ENCODE data around the gene SYNE1. TPM values are rescaled to one million over a fixed set of nuclear protein-coding genes. Genes with fewer than 3 reads are reported as not detected.
"Not testable (repeated sequence)": the region's sequence is repeated elsewhere in the genome, so short reads cannot be mapped to it uniquely, and the experiment has no call there.

Gene SYNE1
- total RNA-seq, 2 donors from 2014 or later, result 15.8 to 30.1 TPM

DNA sequence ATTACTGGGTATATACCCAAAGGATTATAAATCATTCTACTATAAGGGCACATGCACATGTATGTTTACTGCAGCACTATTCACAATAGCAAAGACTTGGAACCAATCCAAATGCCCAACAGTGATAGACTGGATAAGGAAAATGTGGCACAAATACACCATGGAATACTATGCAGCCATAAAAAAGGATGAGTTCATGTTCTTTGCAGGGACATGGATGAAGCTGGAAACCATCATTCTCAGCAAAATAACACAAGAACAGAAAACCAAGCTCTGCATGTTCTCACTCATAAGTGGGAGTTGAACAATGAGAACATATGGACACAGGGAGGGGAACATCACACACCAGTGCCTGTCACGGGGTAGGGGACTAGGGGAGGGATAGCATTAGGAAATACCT, 123.0 kb downstream of the SYNE1 start:
- intact Hi-C loops (cut with DNase I, micrococcal nuclease); DNase-seq; ATAC-seq: not testable (repeated sequence)

DNA sequence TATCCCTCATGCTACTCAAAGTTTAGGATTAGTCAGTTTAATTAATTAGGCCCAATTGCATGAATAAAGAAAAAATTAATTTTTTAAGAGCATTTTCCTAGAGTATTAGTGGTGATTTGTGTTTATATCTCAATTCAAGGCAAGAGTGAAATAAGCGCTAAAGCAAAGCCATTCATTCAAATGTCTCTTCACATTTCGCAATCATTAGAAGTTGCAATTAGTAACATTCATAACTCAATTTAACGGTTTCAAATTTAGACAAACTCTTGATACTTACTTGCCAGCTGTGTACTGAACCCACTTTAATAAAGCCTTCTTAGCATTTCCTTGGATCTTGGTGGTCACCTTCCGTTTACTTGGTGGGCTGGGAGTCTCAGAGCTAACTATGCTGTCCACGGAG, 127.2 kb downstream of the SYNE1 start:
- intact Hi-C loops (cut with DNase I, micrococcal nuclease), result no loop called here
- DNase-seq (no peak), ATAC-seq (no peak)

DNA sequence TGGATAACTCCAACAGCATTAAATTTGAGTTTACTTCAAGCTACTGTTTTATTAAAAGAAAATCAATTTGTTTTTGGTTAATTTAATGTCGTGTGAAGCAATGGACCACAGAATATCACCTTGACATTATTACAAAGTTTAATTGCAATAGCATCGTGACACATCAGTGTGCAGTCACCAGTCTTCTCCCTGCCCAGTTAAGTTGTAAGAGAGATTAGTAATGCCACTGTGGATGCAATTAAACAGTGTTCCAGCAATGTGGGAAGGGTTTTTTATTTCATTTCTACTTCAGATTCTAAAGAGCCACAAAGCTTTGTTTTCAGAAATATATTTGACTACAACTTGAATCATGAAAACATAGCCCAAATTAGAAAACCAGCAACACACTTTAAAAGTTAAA, 128.7 kb downstream of the SYNE1 start:
- intact Hi-C loops (cut with DNase I, micrococcal nuclease), result no loop called here
- no peak for DNase-seq

DNA sequence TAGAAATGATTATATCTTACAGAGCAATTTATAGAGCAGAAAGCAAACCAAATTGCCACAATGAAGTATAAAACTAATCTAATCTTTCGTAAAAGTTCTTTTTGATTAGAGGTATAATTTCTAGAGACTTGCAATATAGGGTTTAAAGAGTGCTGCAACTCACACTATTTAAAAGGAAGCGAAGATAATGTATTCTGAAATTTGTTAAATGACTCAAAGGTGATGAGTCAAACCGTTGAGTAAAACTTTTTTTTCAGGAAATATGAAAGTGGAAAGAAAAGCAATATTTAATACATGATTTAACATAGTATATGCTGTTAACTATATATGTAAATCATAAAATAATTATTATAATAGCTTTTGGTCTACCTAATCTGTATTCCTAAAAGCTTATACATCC, 133.6 kb downstream of the SYNE1 start:
- no peak for DNase-seq
- intact Hi-C loops (cut with DNase I, micrococcal nuclease), result no loop called here
- ATAC-seq, result no peak

More for the DNA sequence above, 128.7 kb downstream of the SYNE1 start:
- ATAC-seq, result no peak

DNA sequence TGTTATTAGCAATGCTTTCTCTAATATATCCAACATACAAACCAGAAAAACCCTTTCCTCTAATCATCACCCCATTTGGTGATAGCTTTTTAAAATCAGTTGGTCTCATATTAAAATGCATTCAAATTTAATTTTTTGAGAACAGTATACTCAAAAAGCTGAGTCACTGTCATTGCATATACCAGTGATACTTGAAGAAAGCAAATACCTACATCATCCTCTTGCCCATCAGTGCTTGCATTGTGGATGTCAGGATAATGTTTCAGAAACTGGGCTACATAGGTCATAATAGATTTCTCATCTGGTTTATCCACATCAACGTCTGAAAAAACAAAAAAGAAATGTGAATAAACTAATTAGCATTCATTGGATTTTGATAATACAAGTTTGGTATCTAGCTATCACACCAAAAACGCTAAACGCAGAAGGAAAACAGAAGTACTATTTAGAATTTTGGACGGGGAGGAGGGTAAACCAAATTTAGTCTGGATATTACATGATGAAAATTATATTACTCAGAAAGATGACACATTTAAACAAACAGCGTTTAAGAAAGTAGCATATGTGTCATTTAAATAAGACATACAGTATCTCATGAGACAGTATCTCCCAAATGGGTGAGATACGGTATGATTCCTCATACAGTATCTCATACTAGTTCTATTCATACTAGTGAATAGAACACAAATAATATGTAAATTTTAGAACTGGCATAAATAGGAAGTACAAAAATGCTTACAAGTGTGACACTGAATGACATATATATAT, 134.6 kb downstream of the SYNE1 start:
- DNase-seq, result no peak
- ATAC-seq, result no peak
- intact Hi-C loops (cut with DNase I, micrococcal nuclease), result no loop called here

DNA sequence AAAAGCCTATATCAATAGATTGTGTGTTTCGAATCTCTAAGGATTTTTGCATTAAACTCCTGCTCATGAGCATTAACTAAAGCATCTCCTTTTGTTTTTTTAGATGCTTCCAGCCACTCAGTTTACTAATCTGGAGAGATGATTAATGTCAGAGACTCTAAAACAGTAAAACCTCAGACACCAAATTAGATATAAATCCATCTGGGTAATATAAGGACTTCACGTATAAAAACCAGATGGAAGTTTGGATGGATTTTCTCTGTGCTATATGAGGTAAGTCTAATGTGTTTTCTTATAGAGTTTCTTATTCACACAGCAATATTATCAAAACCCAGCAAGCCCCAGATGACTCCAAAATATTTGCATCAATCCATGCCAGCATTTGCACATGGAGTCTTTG, 137.2 kb downstream of the SYNE1 start:
- intact Hi-C loops (cut with DNase I, micrococcal nuclease), result no loop called here
- DNase-seq (no peak), ATAC-seq (no peak)

DNA sequence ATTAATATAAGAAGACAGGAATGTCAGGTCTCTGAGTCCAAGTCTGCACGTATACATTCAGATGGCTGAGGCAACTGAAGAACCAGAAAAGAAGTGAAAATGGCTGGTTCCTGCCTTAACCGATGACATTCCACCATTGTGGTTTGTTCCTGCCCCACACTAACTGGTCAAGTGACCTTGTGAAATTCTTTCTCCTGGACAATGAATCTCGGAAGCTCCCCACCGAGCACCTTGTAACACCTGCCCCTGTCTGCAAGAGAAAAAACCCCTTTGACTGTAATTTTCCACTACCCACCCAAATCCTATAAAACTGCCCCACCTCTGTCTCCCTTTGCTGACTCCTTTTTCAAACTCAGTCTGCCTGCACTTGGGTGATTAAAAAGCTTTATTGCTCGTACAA, 140.4 kb downstream of the SYNE1 start:
- intact Hi-C loops (cut with DNase I, micrococcal nuclease), result no loop called here
- DNase-seq (no peak), ATAC-seq (no peak)

DNA sequence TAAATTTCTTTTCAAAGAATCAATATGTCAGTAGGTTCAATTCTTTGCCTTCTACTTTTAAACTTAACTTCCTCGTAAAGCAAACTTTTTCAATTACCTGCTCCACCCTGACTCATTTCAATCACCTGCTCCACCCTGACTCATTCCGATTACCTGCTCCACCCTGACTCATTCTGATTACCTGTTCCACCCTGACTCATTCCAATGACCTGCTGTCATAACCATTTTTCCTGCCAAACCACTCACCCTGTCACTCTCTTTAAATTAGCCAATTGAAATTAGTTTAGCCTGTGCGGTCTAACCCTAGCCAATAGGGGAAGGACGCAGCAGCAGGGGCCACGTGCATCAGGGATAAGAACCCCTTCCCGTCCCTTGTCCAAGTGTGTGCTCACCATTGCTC, 141.7 kb downstream of the SYNE1 start:
- intact Hi-C loops (cut with DNase I, micrococcal nuclease), result not testable (repeated sequence)

DNA sequence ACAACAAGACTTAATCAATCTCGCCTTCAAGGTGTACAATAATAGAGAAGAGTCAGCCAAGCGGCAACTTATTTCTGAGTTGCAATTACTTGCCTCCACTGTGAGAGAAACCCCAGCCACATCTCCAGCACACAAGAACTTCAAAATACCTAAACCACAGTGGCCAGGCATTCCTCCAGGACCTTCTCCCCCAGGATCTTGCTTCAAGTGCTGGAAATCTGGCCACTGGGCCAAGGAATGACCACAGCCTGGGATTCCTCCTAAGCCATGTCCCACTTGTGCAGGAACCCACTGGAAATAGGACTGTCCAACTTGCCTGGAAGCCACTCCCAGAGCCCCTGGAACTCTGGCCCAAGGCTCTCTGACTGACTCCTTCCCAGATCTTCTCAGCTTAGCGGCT, 144.9 kb downstream of the SYNE1 start:
- DNase-seq; ATAC-seq; intact Hi-C loops (cut with DNase I, micrococcal nuclease): not testable (repeated sequence)

More for the DNA sequence above, 141.7 kb downstream of the SYNE1 start:
- not testable (repeated sequence) for ATAC-seq, DNase-seq

DNA sequence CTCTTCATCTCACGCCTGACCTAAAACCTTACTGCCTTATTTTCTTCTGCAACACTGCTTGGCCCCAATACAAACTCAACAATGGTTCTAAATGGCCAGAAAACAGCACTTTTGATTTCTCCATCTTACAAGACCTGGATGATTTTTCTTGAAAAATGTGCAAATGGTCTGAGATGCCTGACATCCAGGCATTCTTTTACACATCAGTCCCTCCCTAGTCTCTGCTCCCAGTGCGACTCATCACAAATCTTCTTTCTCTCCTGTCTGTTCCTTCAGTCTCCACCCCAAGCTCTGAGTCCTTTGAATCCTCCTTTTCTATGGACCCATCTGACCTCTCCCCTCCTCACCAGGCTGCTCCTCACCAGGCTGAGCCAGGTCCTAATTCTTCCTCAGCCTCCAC, 145.7 kb downstream of the SYNE1 start:
- DNase-seq; intact Hi-C loops (cut with DNase I, micrococcal nuclease); ATAC-seq: not testable (repeated sequence)

DNA sequence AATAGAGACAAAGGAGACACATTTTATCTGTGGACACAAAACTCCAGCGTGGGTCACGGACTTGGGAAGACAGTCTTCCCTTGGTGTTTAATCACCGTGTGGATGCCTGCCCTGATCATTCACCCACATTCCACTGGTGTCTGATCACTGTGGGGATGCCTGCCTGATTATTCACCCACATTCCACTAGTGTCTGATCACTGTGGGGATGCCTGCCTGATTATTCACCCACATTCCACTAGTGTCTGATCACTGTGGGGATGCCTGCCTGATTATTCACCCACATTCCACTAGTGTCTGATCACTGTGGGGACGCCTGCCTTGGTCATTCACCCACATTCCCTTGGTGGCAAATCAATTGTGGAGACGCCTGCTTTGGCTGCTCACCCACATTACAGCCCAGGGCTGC, 146.2 kb downstream of the SYNE1 start:
- DNase-seq; ATAC-seq; intact Hi-C loops (cut with DNase I, micrococcal nuclease): not testable (repeated sequence)

DNA sequence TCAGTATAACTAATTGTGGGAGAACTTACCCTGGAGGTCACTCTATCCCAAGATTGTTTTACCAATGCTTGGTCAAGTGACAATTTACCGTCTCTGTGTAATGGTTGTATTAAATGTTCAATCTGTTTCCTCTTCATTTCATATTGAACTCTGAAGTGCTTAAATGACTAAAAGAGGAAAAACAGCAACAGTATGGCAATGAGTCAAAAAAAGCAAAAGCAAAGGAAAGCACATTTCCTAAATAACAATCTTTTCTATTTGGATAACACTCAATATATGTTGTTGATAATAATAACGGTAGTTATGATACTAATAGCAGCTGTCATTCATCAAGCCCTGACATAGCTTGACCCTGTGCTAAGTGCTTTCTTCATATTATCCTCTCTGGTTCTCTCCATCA, 152.4 kb downstream of the SYNE1 start:
- ATAC-seq, result no peak
- no peak for DNase-seq
- intact Hi-C loops (cut with DNase I, micrococcal nuclease), result no loop called here

DNA sequence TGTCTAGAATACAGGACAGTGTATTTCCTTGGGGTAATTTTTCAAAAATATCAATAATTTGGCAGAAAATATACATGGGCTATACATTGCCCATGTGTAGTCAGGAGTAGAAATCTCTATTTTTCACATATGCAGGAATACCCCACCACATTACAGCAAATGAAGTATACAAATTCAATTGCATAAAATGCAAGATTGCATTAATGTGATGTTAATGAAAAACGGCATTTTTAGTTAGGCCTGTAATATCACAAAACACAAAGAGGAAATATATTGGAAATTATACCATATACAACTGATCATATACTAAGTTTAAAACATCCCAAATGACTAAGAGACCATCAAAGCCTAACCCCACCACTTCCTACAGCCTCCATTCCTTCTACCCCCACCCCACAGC, 154.9 kb downstream of the SYNE1 start:
- ATAC-seq, result no peak
- DNase-seq, result no peak
- intact Hi-C loops (cut with DNase I, micrococcal nuclease), result no loop called here

DNA sequence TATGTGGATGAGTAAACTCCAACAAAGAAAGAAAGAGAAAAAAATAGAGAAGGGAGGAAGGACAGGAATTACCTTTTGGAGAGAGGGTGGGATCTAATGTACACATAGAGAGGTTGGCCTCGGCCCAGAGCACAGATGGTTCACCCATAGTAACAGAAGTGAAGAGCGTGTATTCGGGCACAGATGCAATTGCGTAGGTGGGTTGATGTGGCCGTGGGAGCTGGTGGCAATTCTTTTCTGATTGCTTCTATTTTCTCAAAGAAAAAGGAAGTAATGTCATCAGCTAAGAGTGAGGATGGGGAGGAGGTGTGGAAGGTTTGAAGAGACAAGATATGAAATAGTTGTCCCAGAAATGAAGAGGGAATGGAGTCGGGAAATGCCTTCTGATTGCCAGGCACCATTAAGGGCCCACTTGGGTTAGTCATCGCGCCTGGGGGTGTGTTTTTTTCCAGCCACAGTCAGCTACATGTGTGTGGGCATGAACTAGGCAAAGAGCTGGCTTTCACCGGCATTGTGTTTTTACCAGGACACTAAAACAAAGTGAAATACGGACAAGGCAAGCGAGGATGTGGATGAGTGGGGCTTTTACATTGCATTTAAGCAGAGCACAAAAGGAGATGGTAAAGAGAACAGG, 158.7 kb downstream of the SYNE1 start:
- no peak for ATAC-seq
- DNase-seq, result no peak
- intact Hi-C loops (cut with DNase I, micrococcal nuclease), result no loop called here

DNA sequence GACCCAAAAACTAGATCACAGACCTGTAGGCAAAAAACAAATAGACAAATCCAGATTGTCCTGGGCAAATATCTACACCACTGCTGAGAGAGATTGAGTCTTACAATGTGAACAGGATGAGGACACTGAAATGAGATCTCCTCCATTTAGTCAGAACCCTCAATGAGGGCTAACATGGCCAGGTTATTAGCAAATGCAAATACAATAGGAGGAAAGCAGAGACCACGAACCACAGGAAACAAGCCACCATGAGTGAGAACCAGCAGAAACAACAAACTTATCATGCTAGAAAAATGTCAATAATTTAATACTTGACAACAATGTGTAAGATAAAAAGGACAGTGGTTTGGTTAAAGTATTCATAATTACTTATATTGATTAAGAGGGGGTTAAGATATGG, 162.8 kb downstream of the SYNE1 start:
- ATAC-seq (no peak), DNase-seq (no peak)
- intact Hi-C loops (cut with DNase I, micrococcal nuclease), result no loop called here

DNA sequence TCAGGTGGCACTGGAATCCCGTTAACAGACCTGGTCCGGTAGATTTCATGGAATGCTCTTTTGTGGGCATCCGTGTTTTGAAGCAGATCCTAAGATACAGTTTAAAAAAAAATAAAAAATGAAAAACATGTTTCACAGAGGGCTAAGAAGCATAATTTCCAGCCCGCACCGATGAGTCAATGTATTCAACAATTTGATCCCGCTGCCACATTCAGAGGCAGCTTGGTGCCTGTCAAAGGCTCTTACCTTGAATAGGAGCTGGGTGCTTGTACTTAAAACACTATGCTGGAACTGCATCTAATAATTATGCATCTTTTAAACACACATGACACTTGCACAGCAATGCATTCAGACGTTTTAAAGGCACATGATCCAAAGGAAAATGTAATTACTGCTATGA, 164.8 kb downstream of the SYNE1 start:
- intact Hi-C loops (cut with DNase I, micrococcal nuclease), result no loop called here
- DNase-seq, result no peak
- no peak for ATAC-seq

DNA sequence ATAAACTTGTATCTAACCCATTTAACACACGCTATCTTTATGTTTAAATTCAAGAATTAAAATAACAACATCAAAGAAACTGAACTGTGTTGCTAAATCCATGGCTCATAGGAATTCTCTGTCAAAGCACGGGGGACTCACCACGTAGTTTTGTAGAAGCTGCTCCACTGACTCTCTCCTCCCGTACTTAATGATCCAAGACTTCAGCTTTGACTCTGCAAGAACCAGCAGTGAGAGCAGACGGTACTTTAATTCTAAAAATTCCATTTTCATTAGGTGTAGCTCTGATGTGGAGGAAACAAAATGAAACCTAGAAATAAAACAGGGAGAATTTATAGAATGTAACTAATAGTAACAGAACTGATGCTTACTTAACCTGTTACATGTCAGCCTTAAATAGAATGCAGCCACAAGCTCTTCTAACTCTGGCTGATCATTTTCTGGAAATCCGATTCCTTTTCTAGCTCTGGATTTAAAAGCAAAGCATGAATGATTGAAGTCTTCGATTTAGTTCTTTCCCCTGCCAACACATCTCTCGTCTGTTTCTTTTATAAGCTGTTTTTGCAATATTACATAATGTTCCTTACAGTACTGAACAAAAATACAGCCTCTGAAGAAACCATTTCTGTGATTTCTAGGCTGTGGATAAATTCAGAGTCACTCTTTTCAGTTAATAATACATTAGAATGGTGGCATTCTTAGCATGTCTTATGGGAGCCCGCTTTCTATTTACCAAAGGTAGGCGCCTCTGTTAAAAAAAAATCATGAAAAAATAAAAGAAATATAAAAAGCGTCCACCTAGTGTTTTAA, 165.5 kb downstream of the SYNE1 start:
- intact Hi-C loops (cut with DNase I, micrococcal nuclease), result no loop called here
- DNase-seq, result no peak
- ATAC-seq, result no peak

DNA sequence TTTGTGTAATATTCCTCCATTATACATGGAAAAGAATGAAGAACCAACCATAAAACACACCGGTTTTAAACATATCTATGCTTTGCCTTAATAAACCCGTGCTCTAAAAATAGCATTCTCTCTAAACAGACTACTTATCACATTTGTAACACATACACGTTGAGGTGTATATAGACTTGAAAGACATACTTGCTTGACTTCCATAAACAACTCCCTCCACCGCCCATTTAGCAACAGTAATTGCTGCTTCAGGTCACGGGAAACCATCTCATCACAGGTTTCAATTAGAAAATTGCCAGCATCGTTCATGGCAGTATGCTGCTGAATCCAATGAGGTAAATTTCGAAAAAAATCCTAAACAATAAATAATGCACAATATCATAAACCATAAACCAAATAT, 174.0 kb downstream of the SYNE1 start:
- ATAC-seq (no peak), DNase-seq (no peak)
- intact Hi-C loops (cut with DNase I, micrococcal nuclease), result no loop called here

DNA sequence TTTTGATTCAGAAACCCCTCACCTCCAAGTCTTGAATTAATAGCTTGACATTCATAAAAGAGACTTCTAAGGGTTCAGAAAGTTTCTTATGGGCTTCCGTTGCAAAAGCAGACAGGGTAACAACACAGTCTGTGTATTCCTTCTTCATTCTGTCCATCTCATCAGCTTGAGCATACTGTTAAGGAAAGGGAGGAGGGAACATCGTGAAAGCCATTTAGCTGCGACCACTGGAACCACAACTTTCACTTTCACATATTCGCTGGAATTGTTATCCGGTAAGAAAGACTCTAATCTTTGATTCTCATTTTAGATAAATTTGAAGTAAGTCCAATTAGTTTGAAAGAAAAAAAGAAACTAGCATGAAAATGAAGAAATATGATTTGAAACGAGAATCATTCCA, 174.4 kb downstream of the SYNE1 start:
- DNase-seq (no peak), ATAC-seq (no peak)
- intact Hi-C loops (cut with DNase I, micrococcal nuclease), result no loop called here

DNA sequence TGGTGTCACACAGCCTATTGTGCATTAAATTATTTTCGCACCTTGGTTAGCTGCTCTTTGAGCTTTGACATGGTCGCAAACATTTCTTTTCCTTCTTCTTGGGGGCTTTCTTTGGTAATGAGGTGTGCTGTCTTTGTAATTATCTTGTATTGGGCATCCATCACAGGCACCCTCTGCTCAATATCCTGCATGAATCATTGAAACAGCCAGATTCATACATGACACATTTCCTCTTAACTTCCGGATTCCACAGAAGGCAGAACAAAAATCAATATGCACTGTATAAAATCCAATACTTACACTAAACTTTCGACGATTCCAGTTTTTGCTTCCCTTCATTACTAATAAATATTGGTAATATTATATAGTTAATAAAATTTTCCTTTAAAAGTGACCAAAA, 175.6 kb downstream of the SYNE1 start:
- no peak for ATAC-seq
- intact Hi-C loops (cut with DNase I, micrococcal nuclease), result no loop called here
- DNase-seq, result no peak
